Panc1 (cell line): ENCODE measurements around the gene PHLPP1. TPM values are rescaled to one million over a fixed set of nuclear protein-coding genes. Genes with fewer than 3 reads are reported as not detected.

Experiments
- ATAC-seq: fragments of 200-7000 bp; cut with Tn5 transposase; 2 replicates; pipeline ENCODE4 v1.9.1; 2020; ENCODE audit warnings: mild to moderate bottlenecking, moderate library complexity
- BruUV-seq: library from RNA; stranded (reverse); fragments of 400-500 nt; replicated peaks from 2 replicates; lab custom pipeline; 2021; lab: Mats Ljungman, UMichigan
- CTCF ChIA-PET: fragments of 300-600 bp; sonication (Branson Sonifier 250); formaldehyde crosslinking; loops from one replicate; lab custom pipeline; 2022; ENCODE audit warnings: antibody characterized with exemption; lab: Charles Lee
- POLR2A ChIA-PET: fragments of 300-600 bp; sonication (Branson Sonifier 250); formaldehyde crosslinking; loops from one replicate; lab custom pipeline; 2022; ENCODE audit warnings: antibody characterized with exemption; lab: Charles Lee
- DNase-seq: peaks from one replicate; pipeline ENCODE4 v3.0.0-alpha.2; 2010; ENCODE audit warnings: low read depth, low spot score
- H3K27ac ChIP-seq: 2 replicates; pipeline ENCODE4 v1.5.1; 2011; ENCODE audit warnings: mild to moderate bottlenecking, low read length, inconsistent platforms
- H3K27me3 ChIP-seq: fragments of 200-500 bp; sonication (Bioruptor generic); 2 replicates; pipeline ENCODE4 v1.6.0; 2014; ENCODE audit warnings: low read length, inconsistent platforms; ENCODE audit not compliant: control insufficient read depth, insufficient read depth
- H3K36me3 ChIP-seq: fragments of 200-500 bp; sonication (Bioruptor generic); 2 replicates; pipeline ENCODE4 v1.5.1; 2014; ENCODE audit warnings: inconsistent platforms, mild to moderate bottlenecking, low read length, moderate library complexity; ENCODE audit not compliant: control insufficient read depth, insufficient read depth
- H3K4me1 ChIP-seq: 2 replicates; pipeline ENCODE4 v1.5.1; 2011; ENCODE audit warnings: inconsistent platforms, mild to moderate bottlenecking, low read length, moderate library complexity; ENCODE audit not compliant: control insufficient read depth, insufficient read depth
- H3K4me3 ChIP-seq, 2 experiments: 2 replicates each; pipeline ENCODE4 v1.5.1; 2011 to 2012; ENCODE audit warnings: low read depth in 2 of 2, low read length in 2 of 2, mild to moderate bottlenecking in 2 of 2, inconsistent platforms in 1 of 2, moderate library complexity in 1 of 2
- H3K9me3 ChIP-seq: fragments of 200-500 bp; sonication (Bioruptor generic); 2 replicates; pipeline ENCODE4 v1.5.1; 2014; ENCODE audit warnings: low read depth, mild to moderate bottlenecking, inconsistent platforms, low read length, moderate library complexity; ENCODE audit not compliant: control insufficient read depth, insufficient read depth
- CTCF ChIP-seq: fragments of 450-650 bp; IDR thresholded peaks from 2 replicates; pipeline ENCODE4 v1.5.1; 2017; ENCODE audit warnings: mild to moderate bottlenecking
- POLR2AphosphoS5 ChIP-seq: IDR thresholded peaks from 2 replicates; pipeline ENCODE4 v1.6.1; 2012; ENCODE audit warnings: mild to moderate bottlenecking, low read depth, low read length, moderate library complexity
- REST ChIP-seq, 2 experiments: IDR thresholded peaks; 2 replicates each; pipeline ENCODE4 v1.6.1; 2011 to 2012; ENCODE audit warnings: low read depth in 2 of 2, control low read depth in 1 of 2, low read length in 1 of 2, mild to moderate bottlenecking in 1 of 2, moderate library complexity in 1 of 2; ENCODE audit not compliant: insufficient read depth in 1 of 2
- SIN3A ChIP-seq: IDR thresholded peaks from 2 replicates; pipeline ENCODE4 v1.6.1; 2012; ENCODE audit warnings: low read depth, mild to moderate bottlenecking, low read length, moderate library complexity, borderline replicate concordance; ENCODE audit not compliant: insufficient read depth
- TCF7L2 ChIP-seq: IDR thresholded peaks from 2 replicates; pipeline ENCODE4 v1.6.1; 2011; ENCODE audit warnings: mild to moderate bottlenecking, low read depth, low read length, inconsistent platforms
- in situ Hi-C: cut with HindIII; loops from 2 replicates; pipeline ENCODE4 v1.10.0; 2016; ENCODE audit warnings: low sequenced_read_pairs, low pct_unique_long_range_greater_than_20kb
- intact Hi-C: fragments of 100-400 bp; cut with micrococcal nuclease; formaldehyde crosslinking; loops from one replicate; pipeline ENCODE4 v1.10.0; 2022; ENCODE audit not compliant: unreplicated experiment
- total RNA-seq: library from RNA; stranded (reverse); gene quantifications from one replicate; pipeline ENCODE4 v1.2.1, GENCODE V29; 2021; ENCODE audit not compliant: unreplicated experiment

The PHLPP1 gene
- total RNA-seq, 1 experiment from 2014 or later: 6.3 TPM

GRCh38 chr18:62786689-62787088 is 71.3 kb downstream of the PHLPP1 start:
- Histone ChIP-seq H3K4me3 (no peak overlapping the region), H3K4me1 (no peaks in the 10 kb centered on the region), H3K9me3 (no peaks in the 10 kb centered on the region), H3K27me3 (no peaks in the 10 kb centered on the region), H3K27ac (no peak overlapping the region), H3K36me3 (no peaks in the 10 kb centered on the region)
- POLR2A ChIA-PET: no interaction called here
- intact Hi-C loops (no loop called here), in situ Hi-C loops (no loop called here)
- TF ChIP-seq REST (IDR thresholded peaks at IDR 0.05; ENCODE audit: insufficient read depth in 1 of 2, low read depth in 2 of 2, low read length in 1 of 2) (no peak), TCF7L2 (no peak), POLR2AphosphoS5 (no peak), CTCF (no peak), SIN3A (no peak)
- BruUV-seq: no TSS peak
- ATAC-seq (no peak), DNase-seq (no peak)
- CTCF ChIA-PET: no interaction called here

GRCh38 chr18:62788111-62788510 is 72.8 kb downstream of the PHLPP1 start:
- TF ChIP-seq REST (IDR thresholded peaks at IDR 0.05; ENCODE audit: insufficient read depth in 1 of 2, low read depth in 2 of 2, low read length in 1 of 2): no peak
- no peak for TF ChIP-seq CTCF
- no peak for TF ChIP-seq SIN3A
- TF ChIP-seq TCF7L2: no peak
- TF ChIP-seq POLR2AphosphoS5: no peak
- ATAC-seq: no peak
- ChIA-PET CTCF (interaction anchor here (0.6 kb wide), 1 partner anchor 84 kb away, joined by 3 read pairs; no protein-coding TSS in a partner anchor), POLR2A (no interaction called here)
- in situ Hi-C loops: no loop called here
- no peak for DNase-seq
- BruUV-seq: no TSS peak
- Histone ChIP-seq H3K36me3 (no peaks in the 10 kb centered on the region), H3K9me3 (no peaks in the 10 kb centered on the region), H3K4me1 (no peaks in the 10 kb centered on the region), H3K4me3 (no peak overlapping the region), H3K27ac (no peak overlapping the region), H3K27me3 (no peaks in the 10 kb centered on the region)
- intact Hi-C loops: no loop called here
